HepG2 (cell line): ENCODE results near the gene STK11. TPM values are rescaled to one million over a fixed set of nuclear protein-coding genes. Genes with fewer than 3 reads are reported as not detected.
A peak's percentile ranks its signal among the peaks of the same experiment; 100 is the strongest.

ENCODE experiments used
- ESRRA ChIP-seq: sonication (generic); formaldehyde crosslinking; IDR thresholded peaks from 2 replicates; pipeline ENCODE4 v1.5.1; 2020; ENCODE audit warnings: mild to moderate bottlenecking, low read depth, missing genetic modification reagents
- GATA4 ChIP-seq: sonication (generic); IDR thresholded peaks from 2 replicates; pipeline ENCODE4 v1.6.1; 2016; ENCODE audit warnings: antibody characterized with exemption, low read depth, borderline replicate concordance
- HNF4A ChIP-seq: sonication (generic); formaldehyde crosslinking; IDR thresholded peaks from 2 replicates; pipeline ENCODE4 v1.4.0; 2020; ENCODE audit warnings: missing genetic modification reagents
- HNF4G ChIP-seq, 2 experiments: sonication (generic) in 1 of 2; formaldehyde crosslinking in 1 of 2; IDR thresholded peaks; 2 replicates each; pipeline versions ENCODE4 v1.4.0 to v1.6.1; 2011 to 2020; ENCODE audit warnings: borderline replicate concordance in 2 of 2, low read depth in 2 of 2, mild to moderate bottlenecking in 2 of 2, low read length in 1 of 2, missing genetic modification reagents in 1 of 2, moderate library complexity in 1 of 2
- IKZF1 ChIP-seq: fragments of 450-650 bp; IDR thresholded peaks from 2 replicates; pipeline ENCODE4 v1.7.1; 2016
- ZBTB33 ChIP-seq: sonication (generic); formaldehyde crosslinking; IDR thresholded peaks from 2 replicates; pipeline ENCODE4 v1.4.0; 2020; ENCODE audit warnings: missing genetic modification reagents
- ZBTB37 ChIP-seq: sonication (generic); formaldehyde crosslinking; IDR thresholded peaks from 2 replicates; pipeline ENCODE4 v1.4.0; 2020; ENCODE audit warnings: mild to moderate bottlenecking, missing genetic modification reagents
- ZBTB38 ChIP-seq: sonication (generic); formaldehyde crosslinking; IDR thresholded peaks from 2 replicates; pipeline ENCODE4 v1.5.1; 2020; ENCODE audit warnings: mild to moderate bottlenecking, missing genetic modification reagents
- ZBTB7A ChIP-seq: sonication (generic); formaldehyde crosslinking; IDR thresholded peaks from 2 replicates; pipeline ENCODE4 v1.8.0; 2022; ENCODE audit warnings: mild to moderate bottlenecking, missing genetic modification reagents
- ZNF18 ChIP-seq: sonication (generic); formaldehyde crosslinking; IDR thresholded peaks from 2 replicates; pipeline ENCODE4 v1.8.0; 2022; ENCODE audit warnings: mild to moderate bottlenecking, missing genetic modification reagents; ENCODE audit not compliant: insufficient replicate concordance
- ZNF224 ChIP-seq: sonication (generic); formaldehyde crosslinking; IDR thresholded peaks from 2 replicates; pipeline ENCODE4 v1.5.0; 2020; ENCODE audit warnings: mild to moderate bottlenecking, missing genetic modification reagents
- polyA plus RNA-seq, 8 experiments: library from polyadenylated mRNA; depleted of rRNA in 3 of 8; stranded (reverse) in 7 of 8; unstranded in 1 of 8; fragments of >200 nt; fragmentation: Illumina TruSeq in 4 of 8; extraction: Trizol in 4 of 8; gene quantifications; 2 replicates each; pipeline versions ENCODE4 v1.2.1 to v1.2.3, GENCODE V29; 2011 to 2016; ENCODE audit warnings: low read depth in 4 of 8, missing spikeins in 1 of 8, mixed read lengths in 1 of 8; ENCODE audit not compliant: insufficient read depth in 1 of 8
- total RNA-seq, 5 experiments: library from RNA; depleted of rRNA; stranded (reverse); fragments of >200 nt; fragmentation: Illumina TruSeq; extraction: Trizol; gene quantifications; 2 replicates each; pipeline ENCODE4 v1.2.3, GENCODE V29; 2016; ENCODE audit warnings: low read depth in 1 of 5

The STK11 gene
- total and polyA plus RNA-seq, 2 of the 13 experiments (the other 11 are each of a cell fraction or from before 2014, with no cell fraction given), result 27.5 to 43.6 TPM

GRCh38 chr19:1229924-1230782 is 24.6 kb downstream of the STK11 start (continued):
- TF ChIP-seq ESRRA (CRISPR knock-in tag) (no peak), ZBTB33 (CRISPR knock-in tag) (peak; percentile 98), ZBTB7A (CRISPR knock-in tag) (peak; percentile 54; the same call in 1 of the 2 replicates), ZBTB38 (CRISPR knock-in tag) (peak; percentile 71), HNF4G (IDR thresholded peaks at IDR 0.05; ENCODE audit: borderline replicate concordance, low read depth, low read length) (0 out of 2 replicates have a peak, but pooled peaks have one; percentile 11), HNF4G (CRISPR knock-in tag; IDR thresholded peaks at IDR 0.05; ENCODE audit: borderline replicate concordance, low read depth) (no peak), ZBTB37 (CRISPR knock-in tag) (no peak), ZNF224 (CRISPR knock-in tag) (no peak), GATA4 (no peak), IKZF1 (no peak), ZNF18 (CRISPR knock-in tag) (no peak), HNF4A (peak; percentile 13; the same call in 1 of the 2 replicates)
